Lung (tissue), 12 donors: ENCODE results near the gene UTS2R. TPM values are rescaled to one million over a fixed set of nuclear protein-coding genes. Genes with fewer than 3 reads are reported as not detected.

ENCODE experiments used
- ATAC-seq: fragments of 200-7000 bp; cut with Tn5 transposase; one replicate; pipeline ENCODE4 v1.9.1; 2020; ENCODE audit warnings: moderate number of reproducible peaks; ENCODE audit not compliant: insufficient read depth, low FRiP score
- DNase-seq, 3 donors: peaks; one replicate each; pipeline ENCODE4 v3.0.0-alpha.2; 2013 to 2017
- H3K27ac ChIP-seq, 2 donors: one replicate each; pipeline ENCODE4 v1.5.1; 2013; ENCODE audit warnings: mild to moderate bottlenecking in 2 of 2, moderate library complexity in 2 of 2, control low read depth in 1 of 2, inconsistent platforms in 1 of 2, low read depth in 1 of 2, low read length in 1 of 2
- H3K27me3 ChIP-seq, 3 donors: one replicate each; pipeline ENCODE4 v1.5.1; 2013; ENCODE audit warnings: low read length in 2 of 3; ENCODE audit not compliant: control insufficient read depth in 3 of 3, insufficient read depth in 3 of 3
- H3K36me3 ChIP-seq, 4 donors: one replicate each; pipeline ENCODE4 v1.5.1; 2013; ENCODE audit warnings: low read length in 4 of 4, mild to moderate bottlenecking in 1 of 4, moderate library complexity in 1 of 4; ENCODE audit not compliant: control insufficient read depth in 4 of 4, insufficient read depth in 4 of 4
- H3K4me1 ChIP-seq, 5 donors: one replicate each; pipeline ENCODE4 v1.5.1; 2013; ENCODE audit warnings: low read length in 5 of 5, mild to moderate bottlenecking in 2 of 5, moderate library complexity in 1 of 5; ENCODE audit not compliant: control insufficient read depth in 5 of 5, insufficient read depth in 5 of 5
- H3K4me3 ChIP-seq: one replicate; pipeline ENCODE4 v1.5.1; 2013; ENCODE audit warnings: mild to moderate bottlenecking, control low read depth, moderate library complexity
- H3K9ac ChIP-seq, 2 donors: one replicate each; pipeline ENCODE4 v1.5.1; 2013; ENCODE audit warnings: low read length in 2 of 2, control low read depth in 1 of 2; ENCODE audit not compliant: insufficient read depth in 1 of 2
- H3K9me3 ChIP-seq, 4 donors: one replicate each; pipeline ENCODE4 v1.5.1; 2013; ENCODE audit warnings: low read length in 3 of 4, mild to moderate bottlenecking in 1 of 4, moderate library complexity in 1 of 4; ENCODE audit not compliant: control insufficient read depth in 4 of 4, insufficient read depth in 3 of 4
- WGBS, 2 donors: extraction: QIAGEN DNeasy Blood & Tissue Kit; methylation state at CpG; one replicate each; pipeline ENCODE4 v1.1.7; 2013; 5-methylcytosine and 5-hydroxymethylcytosine counted together
- polyA plus RNA-seq, 2 donors: library from polyadenylated mRNA; stranded (reverse); fragments of 200-250 nt; gene quantifications; one replicate each; pipeline ENCODE4 v1.2.1, GENCODE V29; 2013
- total RNA-seq, 2 donors: library from RNA; depleted of rRNA in 1 of 2; stranded (reverse); fragments of >200 nt in 1 of 2; gene quantifications; one replicate each; pipeline ENCODE4 v1.2.1, GENCODE V29; 2014 to 2021
- TF ChIP-seq, protein P1 (sequence below): IDR thresholded peaks from 2 replicates; pipeline ENCODE4 v1.5.1; 2012; ENCODE audit warnings: mild to moderate bottlenecking; ENCODE audit errors: control extremely low read depth, extremely low read depth
- donor health status: control.
- donor health status: control.
- donor health status: Bipolar disorder and iron deficiency.
- donor health status: healthy.
- donor health status: DM: yes; HTN: yes; CAD: no.

UTS2R gene
- total and polyA plus RNA-seq, 4 donors: 0.17 TPM; not detected in 3

DNA sequence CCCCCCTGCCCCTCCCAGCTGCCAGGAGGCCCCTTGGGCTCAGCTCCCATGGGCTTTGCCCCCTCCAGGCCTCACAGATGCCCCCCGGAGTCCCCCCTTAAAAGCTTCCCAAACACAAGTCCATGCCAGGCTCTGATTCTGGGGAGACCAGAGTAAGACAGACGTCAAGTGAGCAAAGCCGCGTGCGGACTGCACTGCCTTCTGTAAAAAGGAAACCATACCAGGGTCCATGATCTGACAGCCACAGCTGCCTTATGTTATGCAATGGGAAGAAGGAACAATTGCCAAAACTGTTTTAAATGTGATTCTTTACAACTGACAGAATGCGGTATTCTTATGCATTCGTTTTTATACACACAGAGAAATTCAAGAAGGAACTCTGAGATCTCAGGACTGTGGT, 28.6 kb downstream of the UTS2R start:
- no peak overlapping the region for H3K9ac ChIP-seq
- H3K36me3 ChIP-seq: peaks cover 0 to 24% (median 3%) of the 10 kb centered on the region in 4 donors
- 39 to 66% methylated on average over 7 of the region's 7 CpGs for WGBS, 2 donors
- H3K27ac ChIP-seq: no peak overlapping the region
- H3K4me3 ChIP-seq: no peak overlapping the region
- TF ChIP-seq, protein P1, sequence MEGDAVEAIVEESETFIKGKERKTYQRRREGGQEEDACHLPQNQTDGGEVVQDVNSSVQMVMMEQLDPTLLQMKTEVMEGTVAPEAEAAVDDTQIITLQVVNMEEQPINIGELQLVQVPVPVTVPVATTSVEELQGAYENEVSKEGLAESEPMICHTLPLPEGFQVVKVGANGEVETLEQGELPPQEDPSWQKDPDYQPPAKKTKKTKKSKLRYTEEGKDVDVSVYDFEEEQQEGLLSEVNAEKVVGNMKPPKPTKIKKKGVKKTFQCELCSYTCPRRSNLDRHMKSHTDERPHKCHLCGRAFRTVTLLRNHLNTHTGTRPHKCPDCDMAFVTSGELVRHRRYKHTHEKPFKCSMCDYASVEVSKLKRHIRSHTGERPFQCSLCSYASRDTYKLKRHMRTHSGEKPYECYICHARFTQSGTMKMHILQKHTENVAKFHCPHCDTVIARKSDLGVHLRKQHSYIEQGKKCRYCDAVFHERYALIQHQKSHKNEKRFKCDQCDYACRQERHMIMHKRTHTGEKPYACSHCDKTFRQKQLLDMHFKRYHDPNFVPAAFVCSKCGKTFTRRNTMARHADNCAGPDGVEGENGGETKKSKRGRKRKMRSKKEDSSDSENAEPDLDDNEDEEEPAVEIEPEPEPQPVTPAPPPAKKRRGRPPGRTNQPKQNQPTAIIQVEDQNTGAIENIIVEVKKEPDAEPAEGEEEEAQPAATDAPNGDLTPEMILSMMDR: no peak
- peaks cover 0 to 10% (median 0%) of the 10 kb centered on the region in 5 donors for H3K4me1 ChIP-seq
- ATAC-seq (no peak), DNase-seq (peak in 2 of 3 donors; percentile 75 to 86)
- H3K9me3 ChIP-seq: no peaks in the 10 kb centered on the region
- H3K27me3 ChIP-seq: no peaks in the 10 kb centered on the region

- no peak overlapping the region for H3K9ac ChIP-seq
- no peak overlapping the region for H3K4me3 ChIP-seq
- H3K9me3 ChIP-seq: no peaks in the 10 kb centered on the region
- no peaks in the 10 kb centered on the region for H3K27me3 ChIP-seq
- WGBS, 2 donors: 30 to 71% methylated on average over 19 of the region's 19 CpGs
- peaks cover 0 to 24% (median 2%) of the 10 kb centered on the region in 4 donors for H3K36me3 ChIP-seq
- no peak overlapping the region for H3K27ac ChIP-seq
- peak; percentile 69 for ATAC-seq
- no peak for DNase-seq
- peaks cover 0 to 10% (median 0%) of the 10 kb centered on the region in 5 donors for H3K4me1 ChIP-seq
- TF ChIP-seq, protein P1: no peak
These were observed 29.3 kb downstream of the UTS2R start for GRCh38 chr17:82400830-82401229.

DNA sequence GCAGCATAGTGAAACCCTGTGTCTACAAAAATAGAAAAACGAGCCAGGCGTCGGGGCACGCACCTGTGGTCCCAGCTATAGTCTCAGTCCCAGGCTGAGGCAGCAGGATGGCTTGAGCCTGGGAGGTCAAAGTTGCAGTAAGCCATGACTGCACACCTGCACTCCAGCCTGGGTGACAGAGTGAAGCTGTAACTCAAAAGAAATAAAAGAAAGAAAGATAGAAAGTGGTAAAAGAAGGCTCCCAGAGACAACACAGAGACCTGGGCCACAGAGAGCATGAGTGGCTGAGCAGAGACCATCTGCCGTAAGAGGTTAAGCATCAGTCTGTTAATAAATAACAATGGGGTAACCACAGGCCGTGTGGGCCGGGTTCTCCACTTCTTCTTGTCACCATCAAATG, 31.3 kb downstream of the UTS2R start:
- Histone ChIP-seq H3K9me3 (no peaks in the 10 kb centered on the region), H3K36me3 (peaks cover 0 to 21% (median 0%) of the 10 kb centered on the region in 4 donors), H3K27ac (no peak overlapping the region), H3K27me3 (no peaks in the 10 kb centered on the region), H3K9ac (no peak overlapping the region), H3K4me1 (peaks cover 0 to 10% (median 0%) of the 10 kb centered on the region in 5 donors), H3K4me3 (no peak overlapping the region)
- 88 to 90% methylated on average over 7 of the region's 7 CpGs for WGBS, 2 donors
- ATAC-seq (no peak), DNase-seq (no peak)
- TF ChIP-seq, protein P1: no peak
